ENCODE results near the gene CNTFR.

CNTFR gene

DNA sequence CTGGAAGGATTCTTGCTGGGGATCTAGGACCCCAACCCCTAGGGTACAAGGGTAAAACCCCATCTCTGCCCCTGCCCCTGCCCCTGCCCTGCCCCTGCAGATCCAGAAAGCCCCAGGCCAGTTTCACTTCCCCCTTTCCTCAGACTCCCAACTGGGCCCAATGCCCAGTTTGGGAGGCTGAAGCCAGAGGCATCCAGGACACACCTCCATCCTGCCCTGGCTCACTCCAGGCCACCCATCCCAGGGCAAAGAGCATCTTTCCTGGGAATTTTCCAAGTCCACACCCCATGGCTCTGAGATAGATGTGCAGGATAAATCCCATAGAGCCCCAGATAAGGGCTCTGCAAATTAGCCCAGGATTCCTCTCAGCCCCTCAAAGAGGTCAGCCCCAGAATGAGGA lies 17.4 kb downstream of the CNTFR start:
- ATAC-seq = no peak

DNA sequence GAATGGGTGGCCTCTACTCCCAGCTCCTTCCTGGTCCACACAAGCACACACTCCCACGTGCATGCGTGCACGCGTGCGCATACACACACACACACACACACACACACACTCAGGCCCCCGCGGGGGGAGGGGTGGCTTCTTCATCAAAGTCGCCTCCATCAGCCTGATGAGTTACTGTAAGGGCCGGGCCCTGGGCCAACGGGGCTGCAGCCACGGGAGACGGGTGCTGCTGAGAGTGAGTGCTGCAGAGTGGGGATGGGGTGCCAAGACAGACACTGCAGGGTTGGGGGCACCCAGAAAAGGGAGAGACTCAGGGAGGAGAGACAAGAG lies 18.1 kb downstream of the CNTFR start:
- ATAC-seq = no peak

DNA sequence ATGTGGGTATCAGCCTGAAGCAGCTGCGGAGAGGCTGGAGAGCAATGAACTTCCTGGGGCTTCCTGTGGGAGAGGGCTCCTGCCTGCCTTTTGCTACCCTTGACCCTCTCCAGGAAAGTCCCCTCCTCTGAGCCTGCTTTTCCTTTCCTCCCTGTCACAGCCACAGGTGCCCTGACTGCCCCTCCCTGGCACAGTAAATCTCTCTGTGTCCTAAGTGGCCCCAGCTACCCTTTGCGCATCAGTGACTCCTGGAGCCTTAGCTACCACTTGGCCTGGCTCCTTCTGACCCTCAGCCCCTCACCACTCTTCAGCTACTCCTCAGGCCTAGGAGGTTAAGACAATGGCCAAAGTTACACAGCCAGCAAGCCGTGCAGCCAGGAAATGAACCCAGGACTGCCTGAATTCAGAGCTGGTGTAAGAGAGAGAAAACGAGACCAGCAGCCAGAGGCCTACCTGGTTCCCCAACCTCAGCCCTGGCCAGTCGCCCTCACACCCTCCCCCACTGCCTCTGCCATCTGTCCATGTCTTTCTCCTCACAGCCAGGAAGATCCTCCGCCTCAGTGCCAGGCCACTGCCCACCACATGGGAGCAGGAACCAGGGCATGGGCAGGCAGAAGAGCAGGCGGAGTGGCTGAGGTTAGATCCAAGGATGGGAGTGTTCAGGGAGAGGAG lies 18.6 kb downstream of the CNTFR start:
- ATAC-seq = no peak

DNA sequence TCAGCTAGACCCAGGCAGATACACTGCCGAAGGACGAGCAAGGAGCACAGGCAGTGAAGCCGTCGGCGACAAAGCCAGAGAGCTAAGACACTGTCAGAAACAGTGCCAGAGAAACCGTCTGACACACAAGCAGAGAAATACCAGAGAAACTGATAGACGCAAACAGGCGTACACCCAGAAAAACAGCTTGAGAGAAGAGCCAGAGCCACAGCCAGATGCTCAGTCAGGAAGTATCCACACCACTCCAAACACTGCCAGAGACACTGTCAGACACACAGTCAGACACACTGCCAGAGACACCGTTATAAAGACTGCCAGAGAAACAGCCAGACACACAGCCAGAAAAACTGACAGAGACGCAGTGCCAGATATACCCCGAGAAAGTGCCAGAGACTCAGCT lies 19.1 kb downstream of the CNTFR start:
- no peak for ATAC-seq

DNA sequence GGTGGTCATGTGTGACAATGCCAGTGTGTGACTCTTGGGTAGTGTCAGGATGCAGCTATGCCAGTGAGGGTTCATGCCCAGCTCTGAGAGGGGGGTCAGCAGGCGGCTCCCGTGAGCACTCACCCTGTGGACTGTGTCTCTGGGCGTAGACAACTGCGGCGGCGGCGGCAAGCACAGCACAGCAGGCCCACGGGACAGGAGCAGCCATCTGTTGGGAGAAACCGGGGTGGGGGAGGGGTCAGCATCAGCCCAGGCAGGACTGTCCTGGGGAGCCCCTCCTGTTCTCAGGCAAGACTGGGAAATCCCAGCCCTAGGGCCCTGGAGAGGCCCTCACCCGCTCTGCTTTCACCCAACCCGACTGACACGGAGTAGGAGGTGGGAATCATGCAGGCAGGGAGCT lies 20.8 kb downstream of the CNTFR start:
- no peak for ATAC-seq

DNA sequence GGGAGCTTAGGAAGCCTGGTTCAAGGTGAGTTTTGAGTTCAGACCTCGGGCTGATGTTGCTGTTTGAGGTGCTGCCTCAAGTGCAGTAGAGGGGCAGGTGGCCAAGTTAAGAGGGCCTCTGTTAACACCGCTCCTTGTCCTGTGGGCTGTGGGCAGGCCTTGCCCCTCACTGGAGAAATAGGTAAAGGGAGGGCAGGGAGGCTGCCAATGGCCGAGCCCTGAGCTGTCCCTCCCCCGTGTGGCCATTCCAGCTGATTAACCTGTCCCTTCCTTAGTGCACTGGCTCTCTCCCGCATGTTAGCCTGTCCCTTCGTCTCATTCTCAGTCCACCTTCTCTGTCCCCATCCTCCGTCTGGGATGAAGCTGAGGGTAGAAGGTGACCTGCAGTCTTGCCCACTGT lies 21.4 kb downstream of the CNTFR start:
- ATAC-seq = no peak

DNA sequence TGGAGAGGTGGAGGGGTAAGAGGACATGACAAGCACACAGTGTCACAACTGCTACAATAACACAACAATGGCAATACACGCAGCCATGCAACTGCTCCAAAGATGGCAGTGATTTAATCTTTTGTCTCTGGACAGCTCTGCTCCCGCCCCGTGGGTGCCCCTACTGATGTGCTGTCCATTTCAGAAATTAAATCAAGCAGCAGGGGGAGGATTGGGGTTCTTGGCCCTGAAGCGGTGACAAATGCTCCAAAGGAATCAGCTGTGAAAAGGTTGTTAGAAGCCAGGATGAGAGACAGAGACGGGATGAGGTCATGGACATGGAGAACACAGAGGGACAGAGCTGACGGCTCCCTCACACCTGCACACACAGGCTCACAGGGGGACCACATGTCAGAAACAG lies 22.6 kb downstream of the CNTFR start:
- no peak for ATAC-seq

DNA sequence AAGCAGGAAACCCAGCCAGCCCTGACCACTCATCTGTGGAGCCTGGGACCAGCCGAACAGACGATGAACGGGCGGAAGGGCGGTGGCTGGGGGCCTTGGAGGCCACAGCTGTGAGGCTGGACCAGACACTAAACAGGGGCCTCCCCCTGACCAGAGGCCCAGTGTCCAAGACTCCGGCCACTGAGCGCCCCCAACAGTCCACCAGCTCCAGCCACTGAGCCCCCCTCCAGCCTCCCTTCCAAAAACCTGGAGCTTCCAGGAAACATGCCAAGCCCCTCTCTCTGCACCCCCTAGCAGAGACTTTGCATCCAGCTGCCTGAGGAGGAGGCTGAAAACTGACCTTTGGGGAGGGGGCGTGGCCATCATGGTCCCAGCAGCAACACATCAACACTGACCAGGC lies 23.2 kb downstream of the CNTFR start:
- ATAC-seq = no peak

DNA sequence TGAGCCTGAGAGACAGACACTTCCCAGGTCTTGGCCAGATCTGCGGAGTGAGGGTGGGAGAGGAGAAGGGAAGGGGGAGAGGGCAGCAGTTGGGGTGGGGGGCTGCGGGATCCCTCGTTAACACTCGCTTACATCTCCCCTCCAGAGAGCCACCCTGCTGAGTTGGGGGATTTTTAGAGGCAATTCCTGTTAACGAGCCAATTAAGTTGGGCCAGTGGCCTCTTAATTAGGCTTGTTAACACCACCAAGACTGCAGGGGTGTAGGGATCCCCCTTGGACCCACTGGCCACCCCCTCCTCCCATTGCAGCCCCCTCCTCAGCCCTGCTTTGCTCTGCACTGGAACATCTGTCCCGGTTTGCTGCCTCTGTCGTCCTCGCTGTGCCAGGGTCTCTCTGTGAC lies 23.7 kb downstream of the CNTFR start:
- ATAC-seq = no peak

DNA sequence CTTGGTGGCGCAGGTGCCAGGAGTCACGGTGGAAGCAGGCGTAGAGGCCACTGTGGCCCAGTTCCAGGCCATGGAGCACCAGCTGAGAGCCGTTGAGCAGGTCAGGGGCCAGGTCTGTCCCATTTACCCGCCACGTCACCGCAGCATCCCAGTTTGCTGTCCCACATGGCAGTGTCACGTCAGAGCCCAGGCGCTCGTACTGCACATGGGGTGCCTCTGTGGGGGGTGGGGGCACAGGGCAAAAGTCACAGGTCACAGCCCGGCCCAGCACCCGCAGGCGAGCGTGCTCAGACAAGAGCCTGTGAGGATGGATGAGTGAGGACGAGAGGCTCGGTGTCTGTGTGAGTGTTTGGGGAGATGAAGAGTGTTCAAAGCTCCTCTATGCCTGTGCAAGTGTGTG lies 24.9 kb downstream of the CNTFR start:
- ATAC-seq = no peak

DNA sequence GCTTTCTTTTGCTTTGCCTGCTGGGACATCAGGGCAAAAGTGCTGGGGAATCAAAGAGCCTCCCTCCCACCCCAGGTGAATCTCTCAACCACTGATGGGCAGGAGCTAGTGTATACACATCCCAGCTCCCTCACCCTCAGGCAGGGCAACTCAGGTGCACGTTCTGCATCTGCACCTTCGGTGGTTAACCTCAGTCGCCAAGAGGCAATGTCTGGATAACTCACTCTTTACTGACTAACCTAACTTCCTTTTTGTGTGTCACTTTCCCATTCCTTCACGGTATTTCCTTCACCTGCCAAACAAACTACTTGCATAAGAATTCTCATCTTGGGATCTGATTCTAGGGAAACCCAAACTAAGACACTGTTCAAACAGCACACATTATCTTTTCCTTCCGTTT lies 26.3 kb downstream of the CNTFR start:
- ATAC-seq = no peak

DNA sequence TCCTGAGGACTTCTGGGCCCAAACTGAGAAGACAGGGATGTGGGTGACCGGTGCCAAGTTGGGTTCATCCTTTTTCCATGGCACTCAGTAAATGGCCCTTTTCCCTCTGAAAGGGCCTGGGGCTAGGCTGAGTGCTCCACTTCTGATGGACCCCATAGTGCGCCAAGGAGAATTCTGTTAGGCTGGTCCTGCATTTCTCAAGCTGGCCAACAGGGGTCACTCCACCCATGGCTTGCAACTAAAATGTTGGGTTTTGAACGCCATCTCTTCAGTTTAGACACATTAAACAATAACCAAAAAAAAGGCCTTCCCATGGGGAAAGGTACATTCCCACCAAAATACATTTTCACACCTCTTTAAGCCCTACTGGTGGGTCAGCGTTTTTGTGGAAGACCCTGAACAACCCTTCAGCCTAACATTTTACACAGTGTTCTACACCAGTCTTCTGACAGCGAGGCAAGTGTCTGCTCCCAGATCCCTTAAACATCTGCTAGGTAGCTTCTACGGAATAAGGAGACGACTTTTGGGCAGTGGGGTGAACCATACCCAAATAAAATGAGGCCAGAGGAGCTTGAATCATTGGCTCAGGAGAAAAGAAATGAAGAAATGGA lies 27.3 kb downstream of the CNTFR start:
- ATAC-seq = no peak

DNA sequence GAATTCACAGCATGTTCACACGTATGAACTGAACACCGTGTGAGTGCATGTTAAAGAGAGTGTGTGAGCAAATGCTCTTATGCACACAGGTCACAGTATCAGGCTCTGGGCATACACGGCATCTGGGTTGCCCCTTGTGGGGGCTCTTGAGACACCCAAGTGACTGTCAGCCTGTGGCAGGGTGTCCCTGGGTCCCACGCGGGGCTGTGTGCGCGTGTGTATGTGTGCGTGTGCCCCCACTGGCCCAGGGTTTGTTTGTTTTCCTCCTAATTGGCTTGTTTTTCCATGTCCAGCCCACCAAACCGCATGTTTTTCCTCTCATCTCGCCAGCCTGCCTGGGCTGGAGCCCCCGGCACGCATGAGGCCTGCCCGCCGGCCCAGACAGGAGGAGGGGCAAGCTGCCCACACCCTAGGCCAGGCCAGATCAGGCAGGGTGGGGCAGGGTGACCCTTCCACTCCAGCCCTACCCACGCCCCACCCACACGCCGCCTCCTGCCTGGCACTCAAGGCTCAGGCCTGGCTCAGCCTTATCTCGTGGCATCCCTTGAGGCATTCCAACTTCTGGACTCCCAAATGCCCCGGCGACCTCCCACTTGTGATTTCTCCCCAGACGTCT lies 28.8 kb downstream of the CNTFR start:
- no peak for ATAC-seq

DNA sequence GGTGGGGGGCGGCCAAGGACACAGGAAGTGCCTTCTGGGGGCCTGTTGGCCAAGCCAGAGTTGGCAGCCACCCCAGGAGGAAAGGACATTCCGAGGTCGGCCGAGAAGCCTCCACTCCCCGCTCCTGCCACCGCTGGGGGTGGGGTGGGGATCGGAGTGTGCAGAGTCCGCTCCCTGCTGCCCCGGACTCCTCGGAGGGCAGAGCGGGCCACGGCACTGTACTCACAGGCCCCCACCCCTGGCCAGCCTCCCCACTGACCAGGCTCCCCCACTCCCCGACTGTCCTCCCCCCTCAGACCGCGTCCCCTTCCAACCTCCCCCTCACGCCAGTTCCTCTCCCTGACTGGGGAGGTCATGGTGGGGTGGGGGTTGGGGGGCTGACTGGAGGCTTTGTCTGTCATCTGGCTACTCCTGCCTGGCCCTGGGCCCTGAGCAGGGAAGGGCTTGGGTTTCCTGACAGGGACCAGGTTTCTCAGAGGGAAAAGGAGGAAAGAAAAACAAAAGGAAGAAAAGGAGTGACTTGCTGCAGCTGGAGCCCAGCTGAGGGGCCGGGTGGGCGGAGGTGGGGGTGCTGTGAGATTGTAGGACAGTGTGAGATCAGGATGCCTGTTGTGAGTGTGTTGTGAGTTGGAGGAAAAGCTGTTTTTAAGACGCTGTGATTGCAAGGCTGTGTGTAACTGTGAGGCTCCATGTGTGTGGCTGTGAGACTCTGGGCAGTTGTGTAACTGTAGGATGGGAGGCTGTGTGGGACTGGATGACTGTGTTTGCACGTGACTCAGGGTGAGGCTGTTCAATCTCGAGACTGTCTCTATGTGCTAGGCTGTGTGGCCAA lies 29.7 kb downstream of the CNTFR start:
- ATAC-seq = peak in 1 of 2 donors; percentile 27

DNA sequence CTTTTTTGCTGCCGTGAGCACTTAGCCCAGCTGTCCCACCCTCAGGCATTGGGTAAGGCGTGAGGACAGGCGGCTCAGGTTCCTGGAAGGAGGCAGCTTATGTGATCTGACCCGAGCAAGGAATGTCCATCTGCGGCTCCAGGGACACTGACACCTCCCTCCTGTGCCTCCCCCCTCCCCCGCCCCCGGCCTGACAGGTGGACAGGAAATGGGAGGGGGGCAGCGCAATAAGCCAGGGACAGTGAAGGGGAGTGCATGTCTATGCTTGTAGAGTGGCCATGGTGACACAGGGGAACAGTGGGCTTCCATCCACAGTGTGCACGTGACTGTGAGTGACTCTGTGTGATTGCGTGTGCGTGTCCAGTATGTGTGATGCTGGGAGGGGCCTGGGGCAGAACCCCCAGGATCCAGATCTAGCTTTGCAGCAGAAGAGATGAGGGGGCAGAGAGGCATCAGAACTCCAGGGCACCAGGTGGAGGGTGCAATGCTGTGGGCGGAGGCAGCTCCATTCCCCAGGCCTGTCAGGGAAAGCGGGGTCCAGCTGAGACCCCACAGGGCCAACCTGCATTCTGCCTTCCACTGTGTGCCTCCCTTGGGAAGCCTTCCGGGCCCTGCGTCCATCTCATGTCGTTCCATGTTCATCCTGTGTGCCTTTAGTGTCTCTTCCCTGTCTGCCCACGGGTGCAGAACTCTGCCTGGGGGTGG lies 30.5 kb downstream of the CNTFR start:
- no peak for ATAC-seq

DNA sequence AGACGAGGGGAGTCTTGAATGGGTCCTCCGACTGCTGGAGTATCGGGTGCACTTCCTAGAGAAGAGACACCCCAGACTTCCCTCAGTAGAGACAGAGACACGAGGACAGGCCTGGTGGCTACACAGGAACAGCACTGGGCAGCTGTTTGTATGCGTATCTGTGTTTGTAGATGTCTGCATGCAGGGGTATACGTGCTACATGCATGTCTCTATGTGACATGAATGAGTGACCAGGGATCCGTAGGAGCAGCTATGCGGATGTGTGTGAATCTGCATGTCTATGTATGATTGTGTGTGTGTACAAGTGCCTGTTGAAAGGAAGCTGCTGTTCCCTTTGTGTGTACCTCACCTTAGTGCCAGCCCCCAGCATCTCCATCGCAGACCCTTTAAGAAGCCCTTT lies 31.2 kb downstream of the CNTFR start:
- ATAC-seq = no peak

DNA sequence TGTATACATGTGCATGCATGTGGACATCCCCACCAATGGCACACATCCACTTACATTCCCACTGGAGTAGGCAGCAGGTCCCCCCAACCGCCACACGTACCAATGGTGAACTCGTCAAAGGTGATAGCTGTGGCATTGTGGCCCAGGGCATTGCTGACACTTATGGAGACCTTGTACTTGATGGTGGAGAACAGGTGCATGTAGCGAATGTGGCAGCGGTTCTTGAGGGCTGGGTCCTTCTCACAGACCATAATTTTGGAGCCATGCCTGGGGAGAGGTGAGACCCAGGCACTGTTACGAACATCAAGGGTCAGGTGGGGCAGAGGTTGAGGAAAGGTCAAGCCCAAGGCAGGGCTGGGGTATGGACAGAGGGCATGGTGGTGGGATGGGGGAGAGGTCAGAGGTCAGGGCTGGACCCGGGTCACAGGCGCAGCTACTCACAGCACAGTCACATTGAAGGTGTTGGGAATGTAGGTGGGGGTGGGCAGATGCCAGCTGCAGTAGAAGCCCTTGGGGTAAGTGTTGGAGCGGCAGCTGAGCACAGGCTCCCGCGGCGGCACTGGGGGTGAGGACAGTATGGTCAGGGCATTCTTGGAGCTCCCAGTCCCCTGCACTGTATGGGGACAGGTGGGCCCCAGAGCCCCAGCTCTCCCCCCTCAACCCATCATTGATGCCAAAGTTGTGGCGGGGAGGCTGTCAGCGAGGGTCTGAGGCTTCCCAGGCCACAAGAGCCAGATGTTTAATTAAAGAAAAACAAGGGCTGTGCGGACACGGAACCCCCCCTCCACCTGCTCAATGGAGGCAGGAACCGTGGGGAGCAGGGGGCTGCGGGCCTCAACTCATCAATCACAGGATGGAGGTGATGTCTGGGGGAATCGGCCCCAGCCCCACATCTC lies 31.9 kb downstream of the CNTFR start:
- ATAC-seq = no peak

DNA sequence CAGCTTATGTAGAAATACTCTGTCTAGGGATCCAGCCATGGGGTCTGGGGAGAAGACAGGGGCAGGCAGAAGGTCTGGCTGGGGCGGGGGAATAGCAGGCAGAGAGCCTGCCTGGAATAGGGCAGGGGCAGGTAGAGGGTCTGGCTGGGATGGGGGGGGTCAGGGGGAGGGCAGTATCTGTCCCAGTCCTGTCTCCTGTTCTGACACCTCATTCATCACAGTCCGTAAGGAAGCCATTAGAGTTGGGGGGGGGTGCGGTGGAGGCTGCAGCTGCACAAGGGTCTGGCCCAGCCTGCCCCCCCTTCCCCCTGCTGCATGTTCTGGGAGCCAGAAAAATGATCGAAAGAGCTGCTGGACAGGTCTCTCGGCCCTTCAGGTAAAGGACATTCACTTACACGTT lies 32.6 kb downstream of the CNTFR start:
- no peak for ATAC-seq

DNA sequence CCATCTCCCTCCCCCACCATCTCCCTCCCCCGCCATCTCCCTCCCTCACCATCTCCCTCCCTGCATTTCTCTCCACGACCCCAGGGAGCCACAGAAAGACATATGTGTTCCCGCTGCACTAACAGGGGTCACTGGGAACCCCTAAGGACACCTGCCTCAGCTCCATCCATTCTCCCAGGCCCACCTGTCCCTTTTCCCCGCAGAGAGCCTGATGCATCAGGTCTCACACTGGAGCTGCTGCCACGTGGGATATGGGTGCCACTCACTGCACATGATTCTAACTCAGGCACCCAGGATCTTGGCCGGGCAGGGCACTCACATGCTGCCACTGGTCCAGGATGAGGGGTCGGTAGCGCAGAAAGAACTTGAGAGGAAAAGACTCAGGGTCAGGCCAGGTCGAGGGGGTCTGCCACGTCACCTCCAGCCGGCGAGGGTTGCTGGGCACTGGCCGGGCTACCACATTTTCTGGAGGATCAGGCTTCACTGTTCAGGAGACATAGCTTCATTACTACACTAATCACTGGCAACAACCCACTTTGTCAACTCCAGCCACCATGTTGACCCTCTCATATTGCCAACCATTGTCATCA lies 33.5 kb downstream of the CNTFR start:
- ATAC-seq = no peak

DNA sequence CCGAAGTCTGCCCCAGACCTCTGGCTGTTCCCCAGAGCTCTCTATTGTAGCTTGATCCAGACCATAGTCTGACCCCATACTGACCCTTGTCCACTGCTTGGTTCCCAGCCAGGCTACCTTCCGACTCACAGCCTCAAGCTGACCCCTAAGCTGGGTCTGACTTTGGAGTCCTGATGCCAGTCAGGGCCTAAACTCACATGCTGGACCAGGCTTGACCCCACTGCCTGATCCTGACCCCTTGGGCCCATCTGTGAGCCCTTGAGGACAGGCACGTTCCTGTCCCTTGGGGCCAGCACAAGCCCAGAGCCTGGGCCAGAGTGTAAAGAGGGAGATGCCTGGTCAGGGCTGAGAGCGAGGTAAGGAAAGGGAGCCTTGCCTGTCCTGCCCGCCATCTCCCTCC lies 34.0 kb downstream of the CNTFR start:
- ATAC-seq = no peak

DNA sequence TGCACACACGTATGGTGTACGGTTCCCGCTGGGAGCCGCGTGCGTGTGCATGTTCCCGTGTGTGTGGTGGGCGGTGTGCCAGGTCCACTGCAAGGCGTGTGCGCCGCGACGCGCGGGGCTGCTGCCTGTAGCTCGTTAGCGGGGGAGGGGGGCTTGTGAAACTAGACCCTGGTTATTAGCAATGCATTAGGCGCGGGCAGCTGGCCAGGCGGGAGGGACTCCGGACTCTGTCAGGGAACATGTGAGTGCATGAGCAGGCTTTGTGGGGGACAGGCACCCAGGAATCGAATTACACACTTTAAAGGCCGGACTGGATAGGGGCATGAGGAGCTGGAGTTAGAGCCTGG lies 34.5 kb downstream of the CNTFR start:
- no peak for ATAC-seq
